ENCODE results near the gene AREL1.

GRCh38 chr14:74652541-74652940 is 60.3 kb downstream of the AREL1 start:
- TF ChIP-seq TAF1 (IDR thresholded peaks at IDR 0.05; ENCODE audit: low read depth, low read length) (no peak), YY1 (IDR thresholded peaks at IDR 0.05; ENCODE audit: low read depth, low read length) (no peak), EZH2 (IDR thresholded peaks at IDR 0.05; ENCODE audit: low read depth, low read length, severe bottlenecking) (no peak), RNF2 (IDR thresholded peaks at IDR 0.05; ENCODE audit: borderline replicate concordance, low read depth, low read length, missing control alignments, poor library complexity, severe bottlenecking) (no peak), MAX (IDR thresholded peaks at IDR 0.05) (no peak), POLR2A (IDR thresholded peaks at IDR 0.05; ENCODE audit: control extremely low read depth in 1 of 2, low read depth in 2 of 2, low read length in 2 of 2) (no peak), CTCF (IDR thresholded peaks at IDR 0.05; ENCODE audit: control extremely low read depth in 1 of 3, insufficient read depth in 1 of 3, low read depth in 1 of 3, low read length in 3 of 3) (no peak), EP300 (IDR thresholded peaks at IDR 0.05; ENCODE audit: borderline replicate concordance in 1 of 2, low read depth in 2 of 2, low read length in 2 of 2) (no peak)
